Measurements from ENCODE around the gene LRRC1. TPM values are rescaled to one million over a fixed set of nuclear protein-coding genes. Genes with fewer than 3 reads are reported as not detected.

LRRC1 gene
- polyA plus RNA-seq, 2 donors = 13.6 to 15.2 TPM

DNA sequence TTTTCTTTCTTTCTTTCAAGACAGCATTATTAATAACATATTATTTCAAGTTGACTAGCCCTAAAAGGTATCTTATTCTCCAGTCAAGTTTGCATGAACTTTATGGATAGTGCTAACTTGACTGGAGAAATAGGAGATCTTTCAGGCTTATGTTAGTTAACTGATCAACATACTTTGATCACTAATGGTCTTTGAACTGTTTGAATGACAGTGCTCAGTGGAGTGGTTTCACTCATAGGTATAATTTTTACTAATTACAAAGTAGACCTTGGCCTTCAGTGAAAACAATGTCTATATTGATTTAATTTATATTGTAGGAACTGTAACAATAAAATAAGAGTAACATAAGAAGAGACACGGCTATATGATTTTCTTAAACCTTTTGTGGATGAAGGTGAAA, 8.0 kb upstream of the LRRC1 start:
- H3K9me3 ChIP-seq (ENCODE audit: control insufficient read depth in 2 of 2, insufficient read depth in 1 of 2, low read depth in 1 of 2, low read length in 1 of 2) = no peaks in the 10 kb centered on the region
- no peak overlapping the region for H3K27ac ChIP-seq (ENCODE audit: low read depth in 2 of 2, low read length in 1 of 2)
- no peaks in the 10 kb centered on the region for H3K27me3 ChIP-seq (ENCODE audit: control insufficient read depth in 1 of 2, insufficient read depth in 2 of 2, low read length in 2 of 2)
- WGBS, 2 donors = 80 to 86% methylated on average over 1 of the region's 1 CpG
- no peak overlapping the region for H3K4me3 ChIP-seq (ENCODE audit: low read depth in 1 of 2, low read length in 2 of 2)
- no peaks in the 10 kb centered on the region for H3K4me1 ChIP-seq (ENCODE audit: control insufficient read depth in 2 of 2, insufficient read depth in 2 of 2, low read length in 1 of 2)
- no peaks in the 10 kb centered on the region for H3K36me3 ChIP-seq (ENCODE audit: control insufficient read depth in 2 of 2, insufficient read depth in 2 of 2, low read length in 1 of 2)

DNA sequence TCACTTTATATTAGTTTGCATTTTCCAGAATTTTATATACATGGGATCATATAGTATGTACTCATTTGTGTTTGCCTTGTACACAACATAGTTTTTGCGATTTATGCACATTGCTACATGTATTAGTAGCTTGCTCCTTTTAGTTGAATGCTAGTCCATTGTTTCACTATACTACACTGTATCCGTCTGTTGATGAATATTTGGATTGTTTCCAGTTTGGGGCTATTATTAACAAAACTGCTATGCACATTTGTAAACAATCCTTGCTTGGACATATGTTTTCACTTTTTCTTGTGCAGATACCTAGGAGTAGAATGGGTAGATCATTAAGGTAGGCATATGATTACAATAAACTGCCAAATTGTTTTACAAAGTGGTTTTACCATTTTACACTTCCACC, 3.9 kb upstream of the LRRC1 start:
- WGBS, 2 donors = 59 to 68% methylated on average over 2 of the region's 2 CpGs
- Histone ChIP-seq H3K27ac (ENCODE audit: low read depth in 2 of 2, low read length in 1 of 2) (no peak overlapping the region), H3K4me1 (ENCODE audit: control insufficient read depth in 2 of 2, insufficient read depth in 2 of 2, low read length in 1 of 2) (peaks cover 0 to 3% of the 10 kb centered on the region in 2 donors), H3K27me3 (ENCODE audit: control insufficient read depth in 1 of 2, insufficient read depth in 2 of 2, low read length in 2 of 2) (no peaks in the 10 kb centered on the region), H3K4me3 (ENCODE audit: low read depth in 1 of 2, low read length in 2 of 2) (no peak overlapping the region), H3K36me3 (ENCODE audit: control insufficient read depth in 2 of 2, insufficient read depth in 2 of 2, low read length in 1 of 2) (no peaks in the 10 kb centered on the region), H3K9me3 (ENCODE audit: control insufficient read depth in 2 of 2, insufficient read depth in 1 of 2, low read depth in 1 of 2, low read length in 1 of 2) (no peaks in the 10 kb centered on the region)

DNA sequence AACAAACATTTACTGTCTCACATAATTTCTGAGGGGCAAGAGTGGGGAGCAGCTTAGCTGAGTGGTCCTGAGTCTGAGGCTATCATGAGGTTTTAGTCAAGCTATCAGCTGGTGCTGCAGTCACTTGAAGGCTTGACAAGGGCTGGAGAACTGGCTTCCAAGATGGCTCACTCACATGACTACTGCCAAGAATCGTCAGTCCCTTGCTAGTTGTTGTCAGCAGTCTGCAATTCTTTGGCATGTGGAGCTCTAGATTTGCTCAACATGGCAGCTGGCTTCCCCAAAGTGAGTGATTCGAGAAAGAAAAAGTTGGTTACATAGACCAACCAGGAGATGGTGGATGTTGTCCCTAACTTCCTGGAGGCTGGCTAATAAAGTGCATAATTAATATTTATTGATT, 2.8 kb upstream of the LRRC1 start:
- Histone ChIP-seq H3K36me3 (ENCODE audit: control insufficient read depth in 2 of 2, insufficient read depth in 2 of 2, low read length in 1 of 2) (no peaks in the 10 kb centered on the region), H3K27ac (ENCODE audit: low read depth in 2 of 2, low read length in 1 of 2) (no peak overlapping the region), H3K27me3 (ENCODE audit: control insufficient read depth in 1 of 2, insufficient read depth in 2 of 2, low read length in 2 of 2) (no peaks in the 10 kb centered on the region), H3K4me3 (ENCODE audit: low read depth in 1 of 2, low read length in 2 of 2) (no peak overlapping the region), H3K9me3 (ENCODE audit: control insufficient read depth in 2 of 2, insufficient read depth in 1 of 2, low read depth in 1 of 2, low read length in 1 of 2) (no peaks in the 10 kb centered on the region), H3K4me1 (ENCODE audit: control insufficient read depth in 2 of 2, insufficient read depth in 2 of 2, low read length in 1 of 2) (peaks cover 0 to 3% of the 10 kb centered on the region in 2 donors)
- 63 to 67% methylated on average over 2 of the region's 2 CpGs for WGBS, 2 donors

DNA sequence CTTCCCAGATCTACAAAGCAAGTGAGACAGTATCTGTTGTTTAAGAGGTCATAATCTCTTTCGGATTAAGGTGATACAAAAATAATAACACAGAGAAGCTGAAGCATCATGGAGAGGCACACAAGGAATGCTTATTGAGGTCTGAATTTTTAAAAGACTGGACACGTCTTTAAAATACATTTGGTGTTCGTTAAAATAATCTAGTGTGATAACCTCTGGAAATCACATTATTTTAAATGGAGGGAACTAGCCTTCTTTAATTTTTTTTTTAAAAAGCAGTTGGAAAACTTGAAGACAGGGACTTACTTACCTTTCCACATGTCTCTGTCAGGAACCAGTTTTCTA, 1.9 kb upstream of the LRRC1 start:
- Histone ChIP-seq H3K4me3 (ENCODE audit: low read depth in 1 of 2, low read length in 2 of 2) (peak overlapping the region; percentile 74 to 84), H3K27me3 (ENCODE audit: control insufficient read depth in 1 of 2, insufficient read depth in 2 of 2, low read length in 2 of 2) (no peaks in the 10 kb centered on the region), H3K27ac (ENCODE audit: low read depth in 2 of 2, low read length in 1 of 2) (peak overlapping the region; percentile 89 to 93), H3K9me3 (ENCODE audit: control insufficient read depth in 2 of 2, insufficient read depth in 1 of 2, low read depth in 1 of 2, low read length in 1 of 2) (no peaks in the 10 kb centered on the region), H3K4me1 (ENCODE audit: control insufficient read depth in 2 of 2, insufficient read depth in 2 of 2, low read length in 1 of 2) (peaks cover 0 to 3% of the 10 kb centered on the region in 2 donors), H3K36me3 (ENCODE audit: control insufficient read depth in 2 of 2, insufficient read depth in 2 of 2, low read length in 1 of 2) (no peaks in the 10 kb centered on the region)
- 39% methylated on average over 3 of the region's 3 CpGs for WGBS, 2 donors

DNA sequence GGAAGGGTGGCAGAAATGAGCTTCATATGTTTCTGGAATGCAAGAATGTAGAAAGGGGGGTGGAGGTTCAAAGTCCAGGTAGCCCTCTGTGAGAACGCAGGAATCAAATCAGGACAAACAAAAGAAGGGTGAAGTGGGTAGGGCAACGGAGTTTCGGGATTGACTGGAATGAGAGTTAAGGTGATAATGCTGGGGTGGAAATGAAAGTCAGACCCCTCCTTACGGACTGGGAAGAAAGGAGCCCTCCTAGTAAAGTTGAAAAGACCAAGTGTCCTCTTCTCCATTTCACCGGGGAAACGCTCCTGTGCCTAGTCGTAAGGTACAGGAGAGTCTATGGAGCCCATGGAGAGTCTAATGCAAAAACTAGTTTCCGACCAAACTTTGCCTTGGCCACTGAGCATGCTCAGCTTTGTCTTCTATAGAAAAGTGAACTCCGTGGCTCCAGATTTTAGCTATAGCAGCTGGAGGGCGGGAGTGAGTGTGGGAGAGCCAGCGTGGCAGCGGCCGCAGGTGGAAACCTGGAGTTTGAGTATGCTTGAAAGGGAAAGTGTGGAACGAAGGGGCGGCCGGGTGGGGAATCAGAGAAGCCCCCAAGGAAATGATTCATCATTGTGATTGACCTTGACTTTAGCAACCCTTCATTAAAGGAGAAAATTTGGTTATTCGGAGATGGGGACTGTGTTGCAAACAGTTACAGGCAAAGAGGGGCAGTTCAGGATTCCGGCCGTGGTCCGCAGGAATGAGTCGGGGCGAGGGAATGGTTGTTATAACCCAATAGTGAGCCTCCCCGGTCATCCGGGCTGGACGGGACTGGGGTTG, 1.3 kb upstream of the LRRC1 start:
- 1% methylated on average over 25 of the region's 25 CpGs for WGBS, 2 donors
- peak overlapping the region; percentile 74 to 84 for H3K4me3 ChIP-seq (ENCODE audit: low read depth in 1 of 2, low read length in 2 of 2)

DNA sequence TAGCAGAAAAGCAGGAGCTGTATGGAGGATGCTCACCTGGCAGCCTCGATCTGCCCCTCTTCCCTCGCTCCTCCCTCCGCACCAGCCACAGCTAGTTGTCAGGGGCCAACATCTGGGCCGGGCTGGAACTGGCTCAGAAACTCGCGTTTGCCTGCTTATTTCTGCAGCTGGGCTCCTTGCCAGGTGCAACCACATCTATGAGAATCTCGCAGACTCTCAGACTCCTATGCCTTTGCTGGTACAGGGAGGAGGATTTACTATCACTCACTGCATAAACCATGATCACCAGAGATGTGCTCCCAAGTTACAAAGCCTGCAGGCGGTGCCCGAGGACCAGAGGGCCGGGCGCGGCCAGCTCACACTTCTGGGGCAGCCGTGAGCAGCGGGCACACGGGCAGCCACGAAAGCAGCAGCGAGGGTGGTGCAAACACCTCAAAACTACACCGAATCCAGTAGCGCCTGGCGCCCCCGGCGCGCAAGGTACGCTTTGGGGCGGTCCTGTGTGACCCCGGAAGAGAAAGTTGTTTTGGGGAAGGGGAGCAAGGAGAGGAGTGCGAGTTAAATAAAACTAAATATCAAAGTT, 577 bp upstream of the LRRC1 start:
- H3K36me3 ChIP-seq (ENCODE audit: control insufficient read depth in 2 of 2, insufficient read depth in 2 of 2, low read length in 1 of 2) = no peaks in the 10 kb centered on the region
- peak overlapping the region; percentile 74 to 84 for H3K4me3 ChIP-seq (ENCODE audit: low read depth in 1 of 2, low read length in 2 of 2)
- no peaks in the 10 kb centered on the region for H3K9me3 ChIP-seq (ENCODE audit: control insufficient read depth in 2 of 2, insufficient read depth in 1 of 2, low read depth in 1 of 2, low read length in 1 of 2)
- H3K27ac ChIP-seq (ENCODE audit: low read depth in 2 of 2, low read length in 1 of 2) = peak overlapping the region; percentile 89 to 93
- 1% methylated on average over 27 of the region's 27 CpGs for WGBS, 2 donors
- no peaks in the 10 kb centered on the region for H3K27me3 ChIP-seq (ENCODE audit: control insufficient read depth in 1 of 2, insufficient read depth in 2 of 2, low read length in 2 of 2)
- H3K4me1 ChIP-seq (ENCODE audit: control insufficient read depth in 2 of 2, insufficient read depth in 2 of 2, low read length in 1 of 2) = peaks cover 0 to 3% of the 10 kb centered on the region in 2 donors

More for the DNA sequence above, 1.3 kb upstream of the LRRC1 start:
- H3K27ac ChIP-seq (ENCODE audit: low read depth in 2 of 2, low read length in 1 of 2) = peak overlapping the region; percentile 89 to 93
- peaks cover 0 to 3% of the 10 kb centered on the region in 2 donors for H3K4me1 ChIP-seq (ENCODE audit: control insufficient read depth in 2 of 2, insufficient read depth in 2 of 2, low read length in 1 of 2)
- H3K36me3 ChIP-seq (ENCODE audit: control insufficient read depth in 2 of 2, insufficient read depth in 2 of 2, low read length in 1 of 2) = no peaks in the 10 kb centered on the region
- H3K27me3 ChIP-seq (ENCODE audit: control insufficient read depth in 1 of 2, insufficient read depth in 2 of 2, low read length in 2 of 2) = no peaks in the 10 kb centered on the region
- H3K9me3 ChIP-seq (ENCODE audit: control insufficient read depth in 2 of 2, insufficient read depth in 1 of 2, low read depth in 1 of 2, low read length in 1 of 2) = no peaks in the 10 kb centered on the region

DNA sequence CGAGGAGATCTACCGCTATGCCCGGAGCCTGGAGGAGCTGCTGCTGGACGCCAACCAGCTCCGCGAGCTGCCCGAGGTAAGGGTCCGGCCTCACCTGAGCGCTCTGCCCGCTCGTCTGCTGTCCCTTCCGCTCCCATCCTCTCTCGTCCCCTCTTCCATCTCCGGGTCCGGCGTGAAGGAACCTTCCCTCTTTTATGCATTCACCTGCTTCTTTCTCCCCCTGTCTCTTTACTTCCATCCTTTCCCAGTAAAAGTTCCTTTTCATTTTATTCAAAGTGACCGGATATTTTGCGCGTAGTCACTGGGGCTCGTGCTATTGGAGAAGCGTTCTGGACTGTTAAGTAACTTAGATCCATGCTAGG, 516 bp downstream of the LRRC1 start:
- peaks cover 0 to 3% of the 10 kb centered on the region in 2 donors for H3K4me1 ChIP-seq (ENCODE audit: control insufficient read depth in 2 of 2, insufficient read depth in 2 of 2, low read length in 1 of 2)
- peak overlapping the region; percentile 76 to 93 for H3K27ac ChIP-seq (ENCODE audit: low read depth in 2 of 2, low read length in 1 of 2)
- 1% methylated on average over 15 to 21 of the region's 21 CpGs for WGBS, 2 donors
- H3K4me3 ChIP-seq (ENCODE audit: low read depth in 1 of 2, low read length in 2 of 2) = peak overlapping the region; percentile 74 to 84
- no peaks in the 10 kb centered on the region for H3K27me3 ChIP-seq (ENCODE audit: control insufficient read depth in 1 of 2, insufficient read depth in 2 of 2, low read length in 2 of 2)
- H3K9me3 ChIP-seq (ENCODE audit: control insufficient read depth in 2 of 2, insufficient read depth in 1 of 2, low read depth in 1 of 2, low read length in 1 of 2) = no peaks in the 10 kb centered on the region
- no peaks in the 10 kb centered on the region for H3K36me3 ChIP-seq (ENCODE audit: control insufficient read depth in 2 of 2, insufficient read depth in 2 of 2, low read length in 1 of 2)

DNA sequence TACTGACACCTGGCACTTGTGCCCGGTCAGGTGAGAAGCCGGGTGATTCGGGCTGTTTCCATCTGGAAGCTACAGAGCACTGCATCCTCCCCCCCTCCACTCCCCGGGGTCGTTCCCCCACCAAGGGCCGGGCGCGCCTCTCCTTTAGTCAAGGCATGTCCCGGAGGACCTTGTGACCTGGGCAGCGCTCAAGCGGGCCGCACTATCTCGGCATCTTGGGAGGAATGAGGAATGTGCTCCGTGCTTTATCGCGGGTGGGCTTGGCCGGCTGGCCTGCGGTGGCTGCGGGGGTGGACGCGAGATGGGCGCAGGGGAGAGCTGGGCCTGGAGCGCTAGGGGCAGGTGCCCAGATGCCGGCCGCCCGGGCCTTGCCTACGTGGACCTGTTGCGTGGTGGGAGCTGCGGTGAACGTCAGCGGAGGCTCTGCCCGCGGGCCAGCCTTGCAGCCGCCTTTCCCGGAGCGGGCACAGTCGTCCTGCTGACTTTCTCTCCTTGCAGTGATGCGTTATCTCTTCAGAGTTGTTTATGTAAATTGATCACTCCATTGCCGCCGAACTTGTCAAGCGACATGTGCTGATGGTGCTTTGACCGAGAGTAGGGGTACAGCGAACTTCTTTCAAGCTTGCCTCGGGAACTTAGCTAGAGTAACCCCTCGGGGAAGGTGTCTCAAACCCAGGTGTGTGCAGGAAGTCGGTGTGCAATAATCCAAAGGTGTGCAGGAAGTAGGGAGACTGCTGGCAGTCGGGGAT, 1.1 kb downstream of the LRRC1 start:
- Histone ChIP-seq H3K9me3 (ENCODE audit: control insufficient read depth in 2 of 2, insufficient read depth in 1 of 2, low read depth in 1 of 2, low read length in 1 of 2) (no peaks in the 10 kb centered on the region), H3K4me3 (ENCODE audit: low read depth in 1 of 2, low read length in 2 of 2) (peak overlapping the region; percentile 74 to 84), H3K27me3 (ENCODE audit: control insufficient read depth in 1 of 2, insufficient read depth in 2 of 2, low read length in 2 of 2) (no peaks in the 10 kb centered on the region), H3K4me1 (ENCODE audit: control insufficient read depth in 2 of 2, insufficient read depth in 2 of 2, low read length in 1 of 2) (peaks cover 0 to 3% of the 10 kb centered on the region in 2 donors), H3K36me3 (ENCODE audit: control insufficient read depth in 2 of 2, insufficient read depth in 2 of 2, low read length in 1 of 2) (no peaks in the 10 kb centered on the region), H3K27ac (ENCODE audit: low read depth in 2 of 2, low read length in 1 of 2) (peak overlapping the region; percentile 72 to 93)
- WGBS, 2 donors = 4 to 6% methylated on average over 47 of the region's 47 CpGs

DNA sequence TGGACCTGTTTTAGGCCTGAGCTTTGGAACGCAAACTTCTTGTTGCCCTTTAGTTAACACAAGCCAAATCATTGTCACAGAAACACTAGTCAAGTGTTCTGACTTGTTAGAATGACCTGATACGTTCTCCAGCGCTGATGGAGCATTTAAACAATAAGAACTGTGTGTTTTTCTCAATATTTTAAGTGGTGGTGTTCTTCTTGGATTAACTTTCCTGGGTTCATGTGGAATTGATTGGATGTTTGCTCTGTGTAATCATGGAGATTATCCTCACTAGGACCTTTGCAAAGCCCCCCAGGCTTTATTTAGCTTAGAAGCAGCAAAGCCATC, 1.6 kb downstream of the LRRC1 start:
- no peaks in the 10 kb centered on the region for H3K36me3 ChIP-seq (ENCODE audit: control insufficient read depth in 2 of 2, insufficient read depth in 2 of 2, low read length in 1 of 2)
- peak overlapping the region; percentile 72 to 93 for H3K27ac ChIP-seq (ENCODE audit: low read depth in 2 of 2, low read length in 1 of 2)
- H3K4me3 ChIP-seq (ENCODE audit: low read depth in 1 of 2, low read length in 2 of 2) = peak overlapping the region; percentile 74 to 84
- peaks cover 0 to 3% of the 10 kb centered on the region in 2 donors for H3K4me1 ChIP-seq (ENCODE audit: control insufficient read depth in 2 of 2, insufficient read depth in 2 of 2, low read length in 1 of 2)
- WGBS, 2 donors = 22 to 30% methylated on average over 3 of the region's 3 CpGs
- H3K9me3 ChIP-seq (ENCODE audit: control insufficient read depth in 2 of 2, insufficient read depth in 1 of 2, low read depth in 1 of 2, low read length in 1 of 2) = no peaks in the 10 kb centered on the region
- no peaks in the 10 kb centered on the region for H3K27me3 ChIP-seq (ENCODE audit: control insufficient read depth in 1 of 2, insufficient read depth in 2 of 2, low read length in 2 of 2)

Measured in esophagus (tissue), 2 donors.